Measurements from ENCODE around the gene HGFAC.

The HGFAC gene

DNA sequence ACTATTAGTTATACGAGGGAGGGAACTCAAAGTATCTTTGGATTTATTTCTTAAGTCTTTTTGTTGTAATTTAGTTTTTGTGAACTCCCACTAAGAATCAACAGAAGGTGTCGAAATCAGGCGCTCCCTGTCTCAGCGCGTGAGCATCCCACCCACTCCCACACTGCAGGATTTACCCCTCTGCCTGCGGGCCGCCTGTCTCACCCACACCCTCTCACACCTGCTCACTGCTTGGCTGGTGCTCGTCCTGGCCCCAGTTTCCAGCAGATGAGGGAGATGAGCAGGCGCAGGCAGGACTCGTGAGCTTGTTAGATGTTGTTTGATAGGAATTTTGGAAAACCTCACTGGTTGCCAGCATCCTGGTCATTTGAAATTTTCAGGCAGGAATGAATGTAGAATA lies 20.8 kb upstream of the HGFAC start:
- TF ChIP-seq CTCF (conservative IDR thresholded peaks at IDR 0.05; ENCODE audit: low read depth, low read length), result no peak
- no peak for DNase-seq (ENCODE audit: low read depth)
- H3K4me3 ChIP-seq (ENCODE audit: low read depth, low read length), result no peak overlapping the region

DNA sequence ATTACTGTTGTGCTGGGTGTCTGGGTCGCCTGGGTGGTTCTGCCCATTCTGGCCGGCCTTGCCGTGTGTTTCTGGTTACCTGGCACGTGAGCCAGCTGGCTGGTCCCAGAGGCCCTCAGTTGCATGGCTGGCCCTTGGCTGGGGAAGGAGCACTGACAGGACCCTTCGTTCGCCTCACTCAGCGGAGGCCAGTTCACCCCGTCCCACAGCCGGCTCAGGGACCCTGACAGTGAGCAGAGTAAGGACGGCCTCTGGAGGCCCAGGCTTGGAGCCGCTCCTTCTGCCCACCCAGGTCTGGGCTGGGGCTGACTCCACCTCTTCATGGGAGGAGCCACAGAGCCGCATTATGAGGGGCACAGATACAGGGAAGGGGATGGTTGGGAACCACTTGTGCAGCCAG lies 20.3 kb upstream of the HGFAC start:
- no peak for DNase-seq (ENCODE audit: low read depth)

DNA sequence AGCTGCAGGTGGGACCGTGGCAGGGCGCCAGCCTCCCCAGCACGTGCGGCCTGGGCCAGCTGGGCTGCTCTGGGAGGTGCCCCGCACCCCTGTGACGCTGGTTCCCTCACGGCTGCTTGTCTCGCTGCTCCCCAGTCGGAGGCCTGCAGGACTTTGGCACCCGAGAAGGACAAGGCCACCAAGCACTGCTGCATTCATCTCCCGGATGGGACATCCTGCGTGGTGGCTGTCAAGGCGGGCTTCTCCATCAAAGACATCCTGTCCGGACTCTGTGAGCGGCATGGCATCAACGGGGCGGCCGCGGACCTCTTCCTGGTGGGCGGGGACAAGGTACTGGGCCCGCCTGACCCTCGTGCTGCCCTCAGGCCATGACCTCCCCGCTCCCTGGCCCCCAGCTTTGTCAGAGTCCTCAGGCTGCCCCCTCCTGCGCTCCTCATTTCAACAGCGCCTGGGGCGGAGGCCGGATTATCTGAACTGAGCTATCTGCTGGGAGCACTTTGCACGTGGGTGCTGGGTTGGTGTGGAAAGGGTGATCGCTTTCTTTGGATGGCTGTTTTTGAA lies 19.4 kb upstream of the HGFAC start:
- TF ChIP-seq CTCF (conservative IDR thresholded peaks at IDR 0.05; ENCODE audit: low read depth, low read length), result no peak
- H3K4me3 ChIP-seq (ENCODE audit: low read depth, low read length), result no peak overlapping the region
- DNase-seq (ENCODE audit: low read depth), result no peak

More for the DNA sequence above, 20.3 kb upstream of the HGFAC start:
- H3K4me3 ChIP-seq (ENCODE audit: low read depth, low read length), result no peak overlapping the region
- no peak for TF ChIP-seq CTCF (conservative IDR thresholded peaks at IDR 0.05; ENCODE audit: low read depth, low read length)

DNA sequence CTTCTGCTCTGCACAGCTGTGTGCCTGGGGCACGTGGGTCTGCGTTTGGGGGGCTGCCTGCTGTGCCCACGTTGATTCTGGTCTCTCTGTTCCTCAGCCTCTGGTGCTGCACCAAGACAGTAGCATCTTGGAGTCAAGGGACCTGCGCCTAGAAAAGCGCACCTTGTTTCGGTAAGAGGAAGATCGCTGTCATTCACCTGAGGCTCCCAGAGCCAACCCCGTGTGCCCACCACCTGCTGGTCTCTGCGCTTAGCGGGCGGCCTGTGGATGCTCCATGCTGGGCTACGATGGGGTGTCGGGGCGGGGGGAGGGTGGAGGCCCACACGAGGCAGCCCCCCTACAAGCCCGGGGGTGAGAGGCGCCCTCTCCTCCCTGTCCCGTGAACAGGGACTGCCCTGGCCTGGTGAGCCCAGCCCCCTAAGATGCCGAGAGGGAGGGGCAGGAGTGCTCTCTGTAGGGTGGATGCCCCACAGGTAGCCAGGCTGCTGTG lies 18.9 kb upstream of the HGFAC start:
- no peak overlapping the region for H3K4me3 ChIP-seq (ENCODE audit: low read depth, low read length)
- TF ChIP-seq CTCF (conservative IDR thresholded peaks at IDR 0.05; ENCODE audit: low read depth, low read length), result no peak
- no peak for DNase-seq (ENCODE audit: low read depth)

DNA sequence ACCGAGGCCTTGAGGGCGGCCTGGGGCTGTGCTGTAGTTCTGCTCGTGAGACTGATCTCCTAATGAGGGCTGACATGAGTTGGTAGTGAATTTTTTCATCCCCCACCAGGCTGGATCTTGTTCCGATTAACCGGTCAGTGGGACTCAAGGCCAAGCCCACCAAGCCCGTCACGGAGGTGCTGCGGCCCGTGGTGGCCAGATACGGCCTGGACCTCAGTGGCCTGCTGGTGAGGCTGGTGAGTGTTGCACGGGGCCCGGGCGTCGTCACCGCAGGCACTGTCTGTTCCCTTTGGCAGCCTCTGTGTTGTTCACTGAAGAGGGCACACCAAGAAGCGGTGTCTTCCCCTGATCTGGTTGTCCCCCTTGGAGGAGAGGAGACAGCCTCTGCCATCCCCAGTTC lies 18.4 kb upstream of the HGFAC start:
- no peak for DNase-seq (ENCODE audit: low read depth)
- H3K4me3 ChIP-seq (ENCODE audit: low read depth, low read length), result no peak overlapping the region
- TF ChIP-seq CTCF (conservative IDR thresholded peaks at IDR 0.05; ENCODE audit: low read depth, low read length), result no peak

- DNase-seq (ENCODE audit: low read depth), result no peak
- TF ChIP-seq CTCF (conservative IDR thresholded peaks at IDR 0.05; ENCODE audit: low read depth, low read length), result no peak
- no peak overlapping the region for H3K4me3 ChIP-seq (ENCODE audit: low read depth, low read length)
These were observed 17.8 kb upstream of the HGFAC start for GRCh38 chr4:3423952-3424351.

DNA sequence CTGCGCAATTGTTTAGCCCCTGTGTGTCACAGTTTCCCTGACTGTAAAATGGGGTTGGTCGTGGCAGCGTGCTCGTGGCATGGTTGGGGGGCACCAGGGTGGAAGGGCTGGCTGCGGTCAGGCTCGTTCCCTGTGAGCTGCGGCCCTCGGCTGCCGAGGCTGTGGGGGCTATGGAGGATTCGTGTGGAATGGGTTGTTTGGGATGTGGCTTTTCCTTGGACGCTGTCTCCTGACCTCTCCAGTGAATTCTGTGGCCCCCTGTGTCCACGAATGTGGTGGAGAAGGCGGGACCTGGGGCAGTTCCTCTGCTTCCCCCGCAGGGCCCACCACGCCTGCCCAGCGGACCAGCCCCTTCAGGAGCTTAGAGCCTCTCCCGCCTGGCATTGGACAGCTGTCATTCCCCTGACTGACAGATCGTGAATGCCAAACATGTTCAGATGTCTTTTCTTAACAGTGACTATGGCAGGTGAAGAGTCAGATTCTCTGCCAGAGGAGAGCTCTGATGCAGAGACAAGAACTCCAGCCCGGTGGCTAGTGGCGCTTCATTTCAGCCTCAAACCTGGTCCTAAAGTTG lies 17.2 kb upstream of the HGFAC start:
- no peak for TF ChIP-seq CTCF (conservative IDR thresholded peaks at IDR 0.05; ENCODE audit: low read depth, low read length)
- no peak for DNase-seq (ENCODE audit: low read depth)
- no peak overlapping the region for H3K4me3 ChIP-seq (ENCODE audit: low read depth, low read length)
